ENCODE measurements around the gene SMIM35.

The SMIM35 gene

DNA sequence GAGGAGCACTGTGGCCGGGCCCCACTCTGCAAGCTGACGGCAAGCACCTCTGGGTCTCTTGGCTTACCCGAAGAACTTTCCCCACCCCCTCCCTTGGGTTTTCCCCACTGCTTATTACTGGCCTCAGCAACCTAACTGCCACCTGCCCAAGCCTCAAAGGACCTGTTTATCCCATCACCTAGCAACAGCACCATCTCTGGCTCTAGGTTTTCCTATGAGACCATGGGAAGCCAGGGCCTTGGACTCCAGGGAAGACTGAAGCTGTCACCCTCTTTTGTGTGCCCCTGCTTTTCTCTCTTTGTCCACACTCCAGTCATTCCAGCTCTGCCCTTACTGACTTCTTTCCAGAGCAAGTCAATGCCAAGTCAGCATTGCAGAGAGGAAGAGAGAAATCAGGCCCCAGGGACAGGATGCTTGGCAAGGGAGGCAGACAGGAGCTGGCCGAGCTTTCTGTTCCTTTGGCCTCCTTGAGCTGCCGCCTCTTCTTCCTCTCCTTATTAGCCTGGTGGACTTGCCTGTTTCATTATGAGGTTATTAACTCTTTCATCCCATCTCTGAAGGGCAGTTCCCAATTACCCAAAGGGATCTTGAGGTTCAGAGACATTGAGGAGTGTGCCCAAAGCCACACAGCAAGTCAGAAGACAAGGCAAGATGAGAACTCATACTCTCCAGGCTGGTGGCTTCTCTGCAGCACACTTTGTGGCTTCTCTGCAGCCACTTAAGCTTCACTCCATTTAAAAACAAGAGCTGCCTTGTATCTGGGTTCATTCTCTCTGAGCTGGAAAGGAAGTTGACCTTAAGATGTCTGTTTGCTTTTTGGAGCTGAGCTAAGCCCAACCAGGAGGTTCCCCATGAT is at the start of gene SMIM35:
TSS of gene SMIM35 (minus strand) at position 51 of the 856 bp plus-strand sequence. CDS start 206 bp downstream, outside the sequence.
- no peak for DNase-seq

DNA sequence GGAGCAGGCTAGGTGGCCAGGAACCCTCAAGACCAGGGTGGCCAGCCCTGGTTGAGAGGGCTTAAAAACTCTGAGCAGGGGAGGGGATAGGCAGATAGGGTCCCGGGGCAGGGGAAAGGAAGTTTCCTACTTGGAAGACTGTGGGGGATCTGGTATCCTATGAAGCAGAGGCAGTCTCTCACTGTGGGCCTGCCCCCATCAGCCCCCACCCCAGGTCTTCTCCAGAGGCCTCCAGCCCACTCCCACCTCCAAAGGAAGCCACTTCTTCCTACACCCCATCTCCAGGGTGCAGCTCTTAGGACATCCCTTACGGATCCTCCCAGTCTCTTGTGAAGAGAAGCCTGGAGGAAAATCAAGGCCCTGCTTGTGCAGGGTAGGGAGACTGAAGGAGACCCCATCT is 49.6 kb upstream of the SMIM35 start:
- DNase-seq = no peak

GRCh38 chr11:118135796-118136165 is 49.0 kb upstream of the SMIM35 start:
- no peak for DNase-seq

- no peak for DNase-seq
These were observed 48.5 kb upstream of the SMIM35 start for GRCh38 chr11:118135051-118135795.

DNA sequence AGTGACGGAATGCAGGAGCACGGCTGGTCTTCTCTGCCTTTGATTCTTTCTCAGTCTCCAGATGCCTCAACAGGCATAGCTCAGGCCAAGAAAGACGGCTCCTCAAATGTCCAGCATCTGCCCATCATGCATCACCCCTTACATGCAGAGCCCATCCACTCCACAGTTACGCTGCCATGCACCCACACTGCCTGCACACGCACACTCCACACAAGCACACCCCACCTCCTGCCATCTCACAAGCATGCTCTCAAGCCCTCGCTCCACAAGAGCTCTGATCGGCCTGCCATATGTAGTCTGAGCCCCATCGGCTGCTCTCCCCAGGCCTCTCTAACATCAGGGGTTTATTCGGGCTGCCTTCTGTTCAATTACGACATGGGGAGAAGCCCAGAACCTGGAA is 47.1 kb upstream of the SMIM35 start:
- no peak for DNase-seq

DNA sequence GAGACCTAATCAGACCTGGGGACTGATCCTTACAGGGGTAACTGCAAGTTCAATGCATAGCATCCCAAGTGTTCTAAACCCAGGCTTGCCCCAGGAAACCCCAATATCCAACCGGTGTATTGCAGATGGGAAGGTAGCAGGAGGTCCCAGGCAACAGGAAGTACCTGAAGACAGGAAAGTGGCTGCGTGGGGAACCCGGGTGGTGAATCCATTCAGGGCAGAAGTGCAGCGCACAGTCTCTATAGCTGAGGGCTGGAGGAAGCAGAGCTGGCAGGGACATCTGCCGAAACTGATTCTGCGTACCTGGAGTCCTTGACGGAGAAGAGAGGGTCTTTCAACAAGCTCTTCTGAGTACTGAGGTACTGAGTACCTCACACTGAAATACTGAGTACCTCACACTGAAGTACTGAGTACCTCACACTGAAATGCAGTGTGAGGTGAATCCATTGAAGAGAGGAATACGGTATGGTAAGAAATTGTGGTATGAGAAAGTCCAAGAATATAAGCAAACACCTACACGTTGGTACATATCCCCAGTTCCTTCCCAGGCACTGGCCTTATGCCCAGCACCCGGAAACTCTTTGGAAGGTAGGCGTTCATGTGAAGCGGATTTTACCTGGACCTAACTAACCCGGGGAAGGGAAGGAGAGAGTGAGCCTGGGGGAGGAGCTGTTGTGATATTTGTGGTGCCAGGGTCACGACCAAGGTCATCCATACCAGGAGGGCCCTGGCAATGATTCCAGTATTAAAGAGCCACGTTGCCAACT is 45.8 kb upstream of the SMIM35 start:
- DNase-seq = no peak

- no peak for DNase-seq
These were observed 42.9 kb upstream of the SMIM35 start for GRCh38 chr11:118129471-118130172.

DNA sequence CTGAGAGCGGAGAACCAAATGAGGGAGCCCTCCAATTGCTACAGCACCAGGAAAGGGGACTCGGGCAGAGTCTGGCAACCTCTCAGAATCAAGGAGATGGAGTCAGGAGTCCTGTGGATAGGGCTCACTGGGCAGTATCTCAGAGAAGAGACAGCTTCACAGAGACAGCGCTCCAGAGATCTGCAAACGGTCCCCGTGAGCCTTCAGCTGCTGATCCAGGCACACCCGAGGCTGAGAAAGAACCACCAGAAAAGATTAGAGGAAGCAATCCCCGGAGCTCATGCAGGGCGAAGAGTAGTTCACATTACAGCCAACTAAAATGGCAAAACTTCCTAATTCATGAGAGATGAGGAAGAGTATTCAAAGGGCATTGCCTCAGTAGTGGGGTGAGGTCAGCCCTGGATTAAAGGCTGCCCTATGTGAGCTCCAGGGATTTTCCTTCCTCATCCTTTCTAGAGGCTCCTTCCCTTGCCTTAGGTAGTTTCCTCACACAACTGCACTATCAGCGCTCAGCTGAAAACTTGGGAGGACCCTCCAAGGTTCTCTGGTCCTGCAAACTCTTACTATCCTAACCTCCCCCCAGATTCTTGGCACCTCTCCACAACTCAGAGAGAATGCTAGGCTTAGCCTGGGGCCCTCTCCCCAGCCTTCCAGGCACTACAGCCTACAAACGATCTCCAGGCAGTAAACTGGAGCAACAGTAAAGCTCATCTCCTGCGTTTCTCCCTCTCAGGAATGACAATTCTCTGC is 42.1 kb upstream of the SMIM35 start:
- no peak for DNase-seq

DNA sequence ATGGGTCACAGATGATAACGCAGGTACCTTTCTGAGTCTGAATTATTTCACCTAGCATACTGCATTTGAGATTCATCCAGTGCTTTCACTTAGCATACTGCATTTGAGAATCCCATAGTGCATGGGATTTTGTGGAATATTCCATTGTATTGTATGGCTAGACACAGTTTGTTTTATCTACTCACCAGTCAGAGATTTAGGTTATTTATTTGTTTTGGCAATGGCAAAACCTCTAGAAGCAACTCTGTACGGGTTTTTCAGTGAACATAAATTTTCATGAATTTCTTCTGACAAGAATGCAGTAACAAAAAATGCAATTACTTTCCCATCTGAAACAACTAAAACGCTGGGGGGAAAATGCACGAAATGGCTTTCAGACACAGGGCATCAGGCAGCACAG is 41.5 kb upstream of the SMIM35 start:
- no peak for DNase-seq

GRCh38 chr11:118126082-118126838 is 39.5 kb upstream of the SMIM35 start:
- DNase-seq = no peak

GRCh38 chr11:118124929-118125535 is 38.3 kb upstream of the SMIM35 start:
- no peak for DNase-seq

DNA sequence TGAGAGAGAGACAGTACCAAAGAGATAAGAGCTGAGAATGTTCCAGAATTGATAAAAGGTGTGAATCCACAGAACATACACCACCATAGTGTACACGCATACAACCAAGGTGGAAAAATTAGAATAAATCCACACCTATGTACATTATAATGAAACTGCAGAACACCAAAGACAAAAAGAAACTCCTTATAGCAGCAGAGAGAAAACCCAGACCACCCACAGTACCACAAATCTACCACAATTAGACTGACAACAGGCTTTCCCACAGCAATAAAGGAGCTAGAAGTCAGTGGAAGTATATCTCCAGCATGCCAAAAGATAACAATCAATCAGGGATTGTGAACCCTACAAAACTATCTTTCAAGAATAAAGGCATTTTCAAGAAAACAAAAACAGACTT is 34.0 kb upstream of the SMIM35 start:
- DNase-seq = no peak

DNA sequence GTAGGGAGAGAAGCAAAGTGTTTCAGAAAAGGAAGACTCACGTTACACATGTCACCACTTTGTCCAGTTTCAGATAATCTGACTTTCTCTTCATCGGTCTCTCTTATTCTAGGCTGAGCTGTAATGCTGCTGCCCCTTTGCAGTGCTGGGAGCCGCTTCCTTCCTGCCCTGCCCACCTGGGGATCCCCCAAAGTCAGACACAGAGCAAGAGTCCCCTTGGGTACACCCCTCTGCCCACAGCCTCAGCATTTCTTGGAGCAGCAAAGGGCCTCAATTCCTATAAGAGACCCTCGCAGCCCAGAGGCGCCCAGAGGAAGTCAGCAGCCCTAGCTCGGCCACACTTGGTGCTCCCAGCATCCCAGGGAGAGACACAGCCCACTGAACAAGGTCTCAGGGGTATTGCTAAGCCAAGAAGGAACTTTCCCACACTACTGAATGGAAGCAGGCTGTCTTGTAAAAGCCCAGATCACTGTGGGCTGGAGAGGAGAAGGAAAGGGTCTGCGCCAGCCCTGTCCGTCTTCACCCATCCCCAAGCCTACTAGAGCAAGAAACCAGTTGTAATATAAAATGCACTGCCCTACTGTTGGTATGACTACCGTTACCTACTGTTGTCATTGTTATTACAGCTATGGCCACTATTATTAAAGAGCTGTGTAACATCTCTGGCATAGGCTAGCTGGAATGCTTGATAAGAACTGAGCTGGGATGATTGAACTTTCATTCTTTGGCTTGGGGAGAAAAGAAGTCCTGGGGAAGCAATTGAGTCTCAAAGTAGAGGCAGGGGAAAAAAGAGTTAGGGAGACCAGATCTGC is 31.2 kb upstream of the SMIM35 start:
- DNase-seq = no peak

DNA sequence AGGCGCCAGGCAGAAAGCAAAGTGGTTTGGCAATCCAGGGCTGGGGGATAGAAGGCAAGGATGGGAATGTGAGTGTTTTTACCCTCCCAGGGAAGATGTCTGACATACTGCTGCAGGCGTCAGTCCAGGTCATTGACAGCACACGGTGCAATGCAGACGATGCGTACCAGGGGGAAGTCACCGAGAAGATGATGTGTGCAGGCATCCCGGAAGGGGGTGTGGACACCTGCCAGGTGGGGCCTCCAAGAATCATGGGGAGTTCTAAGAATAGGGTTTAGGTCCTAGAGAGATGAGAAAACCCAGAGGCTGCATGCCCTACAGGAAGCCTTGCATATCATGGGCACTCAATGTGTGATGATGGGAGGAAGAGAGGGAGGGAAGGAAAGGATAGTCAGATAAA is 28.3 kb upstream of the SMIM35 start:
- no peak for DNase-seq

DNA sequence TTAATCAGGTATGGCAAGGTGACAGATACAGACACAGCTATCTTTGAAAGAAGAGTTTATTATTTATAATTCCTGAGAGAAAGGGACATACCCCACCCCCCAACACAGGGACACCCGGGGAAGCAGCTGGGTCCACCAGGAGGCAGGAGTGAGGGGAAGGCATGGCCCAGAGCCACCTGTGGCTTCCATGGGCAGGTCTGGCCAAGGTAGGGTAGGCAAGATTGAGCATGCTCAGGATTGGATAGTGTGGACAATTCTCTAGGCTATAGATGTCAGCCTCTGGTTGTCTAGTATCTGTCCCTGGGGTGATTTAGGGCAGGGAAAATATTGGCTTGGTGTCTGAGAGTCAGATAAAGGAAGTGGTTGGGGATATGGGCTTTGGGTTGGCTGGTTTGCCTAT is 27.5 kb upstream of the SMIM35 start:
- no peak for DNase-seq

DNA sequence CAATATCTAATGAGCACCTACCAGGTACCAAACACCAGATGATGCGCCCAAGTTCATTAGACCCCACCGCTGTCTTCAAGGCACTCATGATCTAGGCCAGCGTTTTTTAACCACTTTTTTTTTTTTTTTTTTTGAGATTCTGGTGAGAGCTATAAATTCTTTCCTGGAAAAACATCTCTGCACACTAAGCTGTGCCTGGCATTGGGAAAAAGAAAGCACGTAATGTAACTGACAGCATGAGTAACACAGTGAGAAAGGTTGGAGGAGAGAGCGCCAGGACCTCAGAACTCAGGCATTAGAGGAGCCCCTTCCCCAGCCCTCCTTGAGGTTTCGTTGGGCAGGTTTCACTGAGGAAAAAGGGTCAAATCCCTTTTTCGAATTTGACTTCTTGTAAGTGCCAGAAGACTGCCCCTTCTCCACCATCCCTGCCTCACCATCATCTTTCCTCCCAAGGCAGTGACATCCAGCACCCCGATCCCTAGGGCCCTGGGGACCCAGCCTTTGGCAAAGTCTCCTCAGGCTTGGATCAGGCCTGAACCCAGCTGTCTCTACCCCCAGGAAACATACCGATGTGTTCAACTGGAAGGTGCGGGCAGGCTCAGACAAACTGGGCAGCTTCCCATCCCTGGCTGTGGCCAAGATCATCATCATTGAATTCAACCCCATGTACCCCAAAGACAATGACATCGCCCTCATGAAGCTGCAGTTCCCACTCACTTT is 26.1 kb upstream of the SMIM35 start:
- no peak for DNase-seq

DNA sequence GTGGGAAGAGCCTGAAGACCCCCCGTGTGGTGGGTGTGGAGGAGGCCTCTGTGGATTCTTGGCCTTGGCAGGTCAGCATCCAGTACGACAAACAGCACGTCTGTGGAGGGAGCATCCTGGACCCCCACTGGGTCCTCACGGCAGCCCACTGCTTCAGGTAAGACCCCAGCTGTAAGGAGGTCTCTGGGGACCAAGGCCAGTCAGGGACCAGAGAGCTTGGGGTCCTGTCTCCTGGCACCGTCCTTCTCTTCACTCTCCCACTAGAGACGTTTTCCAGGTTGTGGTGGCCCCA is 24.9 kb upstream of the SMIM35 start:
- no peak for DNase-seq

DNA sequence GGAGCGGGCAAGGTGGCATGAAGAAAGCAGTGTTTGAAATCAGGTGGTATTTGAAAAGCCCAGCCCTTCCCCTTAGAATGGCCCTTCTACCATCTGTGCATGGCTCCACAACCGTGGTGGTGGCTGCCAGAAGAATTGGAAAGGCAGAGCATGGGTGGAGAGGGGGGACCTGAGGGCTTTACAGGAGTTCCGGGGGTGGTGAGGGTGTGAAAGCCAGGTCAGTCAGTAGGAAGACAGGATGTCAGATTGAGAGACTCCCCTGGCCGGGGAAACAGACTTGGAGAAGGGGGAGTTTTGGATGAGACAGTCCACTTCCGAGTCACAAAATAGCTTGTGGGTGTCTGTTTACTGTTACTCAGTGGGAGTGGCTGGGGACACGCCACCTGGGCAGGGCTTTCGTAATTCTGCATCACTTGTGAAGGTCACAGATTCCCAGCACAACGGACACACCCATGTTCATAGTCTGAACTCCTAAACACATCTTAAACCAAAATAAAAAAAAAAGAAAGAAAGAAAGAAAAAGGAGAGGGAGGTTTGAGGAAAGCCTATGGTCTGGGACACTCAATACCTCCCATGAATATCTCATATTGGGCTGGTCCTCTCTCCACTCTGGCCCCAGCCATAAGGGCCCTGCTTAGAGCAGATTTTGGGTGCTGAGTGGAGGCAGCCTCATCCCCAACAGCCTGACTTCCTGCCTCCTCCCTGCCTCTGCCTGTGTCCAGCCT is 24.4 kb upstream of the SMIM35 start:
- DNase-seq = no peak

DNA sequence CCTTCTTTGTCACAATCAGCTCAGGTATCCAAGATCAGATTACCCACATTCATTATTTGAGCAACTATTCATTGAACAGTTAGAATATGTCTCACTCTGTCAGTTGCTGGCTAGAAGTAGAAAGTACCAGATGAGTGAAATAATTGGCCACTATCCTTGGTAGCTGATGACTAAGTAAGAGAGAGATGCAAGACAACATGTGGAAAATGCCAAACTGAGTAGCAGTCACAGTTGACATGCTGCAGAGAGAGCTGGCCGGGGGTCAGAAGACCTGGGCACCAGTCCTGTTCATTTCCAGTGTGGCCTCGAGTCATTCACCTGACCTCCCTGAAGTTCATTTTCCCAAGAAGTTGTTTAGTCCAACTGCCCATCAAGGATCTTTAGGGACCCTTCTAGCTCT is 22.5 kb upstream of the SMIM35 start:
- DNase-seq = no peak

All from NCI-H187 treated with DMSO at 0.1 percent for 48 hours (cell line).